GM12878 (cell line): ENCODE data around the gene EFTUD2. TPM values are rescaled to one million over a fixed set of nuclear protein-coding genes. Genes with fewer than 3 reads are reported as not detected.
A peak's percentile ranks its signal among the peaks of the same experiment; 100 is the strongest.

ENCODE experiments used
- BACH1 ChIP-seq: fragments of 450-650 bp; IDR thresholded peaks from 2 replicates; pipeline ENCODE4 v1.6.1; 2017; ENCODE audit warnings: mild to moderate bottlenecking, borderline replicate concordance
- BHLHE40 ChIP-seq, 2 experiments: fragments of 450-650 bp in 1 of 2; IDR thresholded peaks; 2 replicates each; pipeline ENCODE4 v1.6.1; 2011 to 2017; ENCODE audit warnings: low read depth in 2 of 2, borderline replicate concordance in 1 of 2, improper control_type of control experiment in 1 of 2, low read length in 1 of 2, mild to moderate bottlenecking in 1 of 2
- GABPA ChIP-seq: IDR thresholded peaks from 2 replicates; pipeline ENCODE4 v1.6.1; 2014; ENCODE audit warnings: antibody characterized with exemption, low read depth, mild to moderate bottlenecking, inconsistent platforms
- IKZF1 ChIP-seq: fragments of 450-650 bp; conservative IDR thresholded peaks from 2 replicates; pipeline ENCODE4 v1.6.1; 2017; ENCODE audit warnings: antibody characterized with exemption, mild to moderate bottlenecking
- MTA3 ChIP-seq: IDR thresholded peaks from 2 replicates; pipeline ENCODE4 v1.6.1; 2012; ENCODE audit warnings: low read length, inconsistent platforms, borderline replicate concordance
- MYB ChIP-seq: fragments of 150-350 bp; IDR thresholded peaks from 2 replicates; pipeline ENCODE4 v1.6.1; 2014; ENCODE audit warnings: mild to moderate bottlenecking, low read depth, low read length, borderline replicate concordance
- MYC ChIP-seq: IDR thresholded peaks from 2 replicates; pipeline ENCODE4 v1.6.1; 2011; ENCODE audit warnings: mild to moderate bottlenecking, low read length, moderate library complexity, inconsistent platforms; ENCODE audit not compliant: insufficient read depth, insufficient replicate concordance, insufficient read length, severe bottlenecking
- NFXL1 ChIP-seq: fragments of 450-650 bp; IDR thresholded peaks from 2 replicates; pipeline ENCODE4 v1.6.1; 2017; ENCODE audit warnings: antibody characterized with exemption, mild to moderate bottlenecking, borderline replicate concordance
- NR2C2 ChIP-seq: IDR thresholded peaks from 2 replicates; pipeline ENCODE4 v1.6.1; 2011; ENCODE audit warnings: borderline replicate concordance, low read depth; ENCODE audit not compliant: control insufficient read depth, insufficient read length
- NRF1 ChIP-seq: conservative IDR thresholded peaks from 2 replicates; pipeline ENCODE4 v1.6.1; 2011; ENCODE audit warnings: mild to moderate bottlenecking, low read depth, low read length, improper control_type of control experiment
- PAX5 ChIP-seq: IDR thresholded peaks from 2 replicates; pipeline ENCODE4 v1.6.1; 2011; ENCODE audit warnings: low read depth, low read length, borderline replicate concordance
- RAD51 ChIP-seq: fragments of 450-650 bp; IDR thresholded peaks from 2 replicates; pipeline ENCODE4 v1.6.1; 2016; ENCODE audit warnings: moderate library complexity, mild to moderate bottlenecking, inconsistent platforms
- RBBP5 ChIP-seq: fragments of 200-600 bp; sonication (generic); conservative IDR thresholded peaks from 2 replicates; pipeline ENCODE4 v1.6.1; 2016
- SMAD1 ChIP-seq: fragments of 450-650 bp; IDR thresholded peaks from 2 replicates; pipeline ENCODE4 v1.6.1; 2018; ENCODE audit warnings: mild to moderate bottlenecking, low read depth; ENCODE audit not compliant: partially characterized antibody
- SPI1 ChIP-seq: IDR thresholded peaks from 2 replicates; pipeline ENCODE4 v1.6.1; 2011; ENCODE audit warnings: low read depth, mild to moderate bottlenecking, low read length, moderate library complexity, borderline replicate concordance; ENCODE audit not compliant: insufficient read depth
- SRF ChIP-seq, 2 experiments: IDR thresholded peaks; 2 replicates each; pipeline ENCODE4 v1.6.1; 2011; ENCODE audit warnings: low read depth in 2 of 2, low read length in 2 of 2, mild to moderate bottlenecking in 1 of 2, moderate library complexity in 1 of 2
- TBL1XR1 ChIP-seq: IDR thresholded peaks from 2 replicates; pipeline ENCODE4 v1.6.1; 2012; ENCODE audit warnings: low read depth, low read length, improper control_type of control experiment
- ZBTB40 ChIP-seq: fragments of 450-650 bp; IDR thresholded peaks from 2 replicates; pipeline ENCODE4 v1.6.1; 2016; ENCODE audit warnings: mild to moderate bottlenecking, moderate library complexity, borderline replicate concordance
- ZNF384 ChIP-seq: IDR thresholded peaks from 2 replicates; pipeline ENCODE4 v1.6.1; 2012; ENCODE audit warnings: low read depth, mild to moderate bottlenecking, low read length, improper control_type of control experiment, borderline replicate concordance
- polyA plus RNA-seq, 11 experiments: library from polyadenylated mRNA; depleted of rRNA in 4 of 11; unstranded in 6 of 11; stranded (reverse) in 5 of 11; fragments of >200 nt; fragmentation: Nextera tagmentation in 4 of 11; fragmentation: Illumina TruSeq in 1 of 11; extraction: Ambion mirVana in 4 of 11; extraction: Trizol in 1 of 11; gene quantifications; 1 replicate in 1 of 11; 2 replicates in 10 of 11; pipeline versions ENCODE4 v1.2.1 to v1.2.3, GENCODE V29; 2011 to 2016; ENCODE audit warnings: inconsistent platforms in 2 of 11, missing spikeins in 2 of 11, low read depth in 1 of 11
- total RNA-seq, 4 experiments: library from RNA; depleted of rRNA in 3 of 4; stranded (reverse); fragments of >200 nt in 3 of 4; fragmentation: Illumina TruSeq in 1 of 4; extraction: Trizol in 1 of 4; gene quantifications; 2 replicates each; pipeline versions ENCODE4 v1.2.1 to v1.2.3, GENCODE V29; 2013 to 2021
- TF ChIP-seq, protein P1 (sequence below): fragments of 450-650 bp; IDR thresholded peaks from 2 replicates; pipeline ENCODE4 v1.6.1; 2016; ENCODE audit warnings: mild to moderate bottlenecking
- TF ChIP-seq, protein P2 (sequence below): IDR thresholded peaks from 2 replicates; pipeline ENCODE4 v1.6.1; 2012; ENCODE audit warnings: mild to moderate bottlenecking, low read depth, low read length

Gene EFTUD2
- total and polyA plus RNA-seq, 10 of the 15 experiments (the other 5 are each of a cell fraction or from before 2014, with no cell fraction given): 33.0 to 198 (median 126) TPM

- TF ChIP-seq ZNF384: no peak
- no peak; the same call in 1 of the 2 replicates for TF ChIP-seq NRF1
- peak; percentile 60 to 71; a peak in 3 of 4 replicates for TF ChIP-seq BHLHE40 (IDR thresholded peaks at IDR 0.05; ENCODE audit: borderline replicate concordance in 1 of 2, low read depth in 2 of 2, low read length in 1 of 2)
- peak; percentile 68 for TF ChIP-seq MYC
- TF ChIP-seq PAX5: no peak; the same call in 1 of the 2 replicates
- TF ChIP-seq, protein P1, sequence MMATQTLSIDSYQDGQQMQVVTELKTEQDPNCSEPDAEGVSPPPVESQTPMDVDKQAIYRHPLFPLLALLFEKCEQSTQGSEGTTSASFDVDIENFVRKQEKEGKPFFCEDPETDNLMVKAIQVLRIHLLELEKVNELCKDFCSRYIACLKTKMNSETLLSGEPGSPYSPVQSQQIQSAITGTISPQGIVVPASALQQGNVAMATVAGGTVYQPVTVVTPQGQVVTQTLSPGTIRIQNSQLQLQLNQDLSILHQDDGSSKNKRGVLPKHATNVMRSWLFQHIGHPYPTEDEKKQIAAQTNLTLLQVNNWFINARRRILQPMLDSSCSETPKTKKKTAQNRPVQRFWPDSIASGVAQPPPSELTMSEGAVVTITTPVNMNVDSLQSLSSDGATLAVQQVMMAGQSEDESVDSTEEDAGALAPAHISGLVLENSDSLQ: peak; percentile 54
- TF ChIP-seq NFXL1: no peak
- TF ChIP-seq RAD51: peak; percentile 99
- no peak; the same call in 1 of the 2 replicates for TF ChIP-seq SPI1
- peak; percentile 96 for TF ChIP-seq IKZF1
- TF ChIP-seq, protein P2, sequence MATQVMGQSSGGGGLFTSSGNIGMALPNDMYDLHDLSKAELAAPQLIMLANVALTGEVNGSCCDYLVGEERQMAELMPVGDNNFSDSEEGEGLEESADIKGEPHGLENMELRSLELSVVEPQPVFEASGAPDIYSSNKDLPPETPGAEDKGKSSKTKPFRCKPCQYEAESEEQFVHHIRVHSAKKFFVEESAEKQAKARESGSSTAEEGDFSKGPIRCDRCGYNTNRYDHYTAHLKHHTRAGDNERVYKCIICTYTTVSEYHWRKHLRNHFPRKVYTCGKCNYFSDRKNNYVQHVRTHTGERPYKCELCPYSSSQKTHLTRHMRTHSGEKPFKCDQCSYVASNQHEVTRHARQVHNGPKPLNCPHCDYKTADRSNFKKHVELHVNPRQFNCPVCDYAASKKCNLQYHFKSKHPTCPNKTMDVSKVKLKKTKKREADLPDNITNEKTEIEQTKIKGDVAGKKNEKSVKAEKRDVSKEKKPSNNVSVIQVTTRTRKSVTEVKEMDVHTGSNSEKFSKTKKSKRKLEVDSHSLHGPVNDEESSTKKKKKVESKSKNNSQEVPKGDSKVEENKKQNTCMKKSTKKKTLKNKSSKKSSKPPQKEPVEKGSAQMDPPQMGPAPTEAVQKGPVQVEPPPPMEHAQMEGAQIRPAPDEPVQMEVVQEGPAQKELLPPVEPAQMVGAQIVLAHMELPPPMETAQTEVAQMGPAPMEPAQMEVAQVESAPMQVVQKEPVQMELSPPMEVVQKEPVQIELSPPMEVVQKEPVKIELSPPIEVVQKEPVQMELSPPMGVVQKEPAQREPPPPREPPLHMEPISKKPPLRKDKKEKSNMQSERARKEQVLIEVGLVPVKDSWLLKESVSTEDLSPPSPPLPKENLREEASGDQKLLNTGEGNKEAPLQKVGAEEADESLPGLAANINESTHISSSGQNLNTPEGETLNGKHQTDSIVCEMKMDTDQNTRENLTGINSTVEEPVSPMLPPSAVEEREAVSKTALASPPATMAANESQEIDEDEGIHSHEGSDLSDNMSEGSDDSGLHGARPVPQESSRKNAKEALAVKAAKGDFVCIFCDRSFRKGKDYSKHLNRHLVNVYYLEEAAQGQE: no peak
- TF ChIP-seq GABPA: no peak; the same call in 1 of the 2 replicates
- TF ChIP-seq MTA3: no peak
- 0 out of 2 replicates have a peak, but pooled peaks have one; percentile 59 for TF ChIP-seq TBL1XR1
- peak; percentile 99 for TF ChIP-seq MYB
- TF ChIP-seq BACH1: no peak; the same call in 1 of the 2 replicates
- TF ChIP-seq ZBTB40: peak; percentile 87
- no peak for TF ChIP-seq NR2C2
- peak; percentile 54 to 94; a peak in 3 of 4 replicates for TF ChIP-seq SRF (IDR thresholded peaks at IDR 0.05; ENCODE audit: low read depth in 2 of 2, low read length in 2 of 2)
- TF ChIP-seq SMAD1: peak; percentile 30
- TF ChIP-seq RBBP5: 0 out of 2 replicates have a peak, but pooled peaks have one; percentile 39
Measured at GRCh38 chr17:44899074-44899782, at the start of gene EFTUD2 (continued).
